Measurements from ENCODE around the gene BLVRB.
"Not testable (repeated sequence)": the region's sequence is repeated elsewhere in the genome, so short reads cannot be mapped to it uniquely, and the experiment has no call there.

The BLVRB gene

GRCh38 chr19:40420766-40421765 is 44.5 kb downstream of the BLVRB start:
- DNase-seq, result peak; percentile 81 to 93

- no peak for DNase-seq
These were observed 45.1 kb downstream of the BLVRB start for GRCh38 chr19:40420451-40420765.

GRCh38 chr19:40419780-40420179 is 45.8 kb downstream of the BLVRB start:
- no peak for DNase-seq

GRCh38 chr19:40419066-40419612 is 46.4 kb downstream of the BLVRB start:
- no peak for DNase-seq

GRCh38 chr19:40418040-40418439 is 47.5 kb downstream of the BLVRB start:
- no peak for DNase-seq

GRCh38 chr19:40417643-40417981 is 47.9 kb downstream of the BLVRB start:
- no peak for DNase-seq

- DNase-seq, result no peak
These were observed 48.5 kb downstream of the BLVRB start for GRCh38 chr19:40416918-40417642.

GRCh38 chr19:40415768-40416167 is 49.8 kb downstream of the BLVRB start:
- no peak for DNase-seq

- DNase-seq, result no peak
These were observed 50.7 kb downstream of the BLVRB start for GRCh38 chr19:40414542-40415535.

GRCh38 chr19:40413291-40413845 is 52.2 kb downstream of the BLVRB start, which contains the start of gene PRX:
PRX (minus strand) TSS chr19:40413378; CDS start chr19:40407932, 5,446 bp downstream.
- no peak for DNase-seq

- no peak for DNase-seq
These were observed 52.7 kb downstream of the BLVRB start for GRCh38 chr19:40412866-40413265.

GRCh38 chr19:40411958-40412499 is 53.5 kb downstream of the BLVRB start:
- no peak for DNase-seq

GRCh38 chr19:40411125-40411842 is 54.3 kb downstream of the BLVRB start:
- no peak for DNase-seq

- DNase-seq, result no peak
These were observed 55.5 kb downstream of the BLVRB start for GRCh38 chr19:40410030-40410389.

- not testable (repeated sequence) for DNase-seq
These were observed 57.0 kb downstream of the BLVRB start for GRCh38 chr19:40408598-40408925.

- no peak for DNase-seq
These were observed 57.6 kb downstream of the BLVRB start for GRCh38 chr19:40407714-40408597.

GRCh38 chr19:40403262-40403984 is 62.1 kb downstream of the BLVRB start:
- peak; percentile 30 to 79 for DNase-seq

GRCh38 chr19:40400559-40400958 is 65.0 kb downstream of the BLVRB start:
- DNase-seq, result no peak

GRCh38 chr19:40398417-40399131 is 67.0 kb downstream of the BLVRB start:
- DNase-seq, result no peak

Data from NCI-H446 (cell line).